Neural cell (in vitro differentiated cells): ENCODE data around the gene ISL2.
"Not testable (repeated sequence)": the region's sequence is repeated elsewhere in the genome, so short reads cannot be mapped to it uniquely, and the experiment has no call there.

ENCODE experiments used
- EP300 ChIP-seq: fragments of 450-650 bp; conservative IDR thresholded peaks from 2 replicates; pipeline ENCODE4 v1.6.1; 2014; ENCODE audit warnings: antibody characterized with exemption, mild to moderate bottlenecking, moderate library complexity; ENCODE audit not compliant: poor library complexity, severe bottlenecking
- EZH2 ChIP-seq: fragments of 200-600, 300-800 bp; shearing (Covaris generic), sonication (generic); IDR thresholded peaks from 2 replicates; pipeline ENCODE4 v1.6.1; 2014; ENCODE audit warnings: antibody characterized with exemption, low read length, borderline replicate concordance, mild to moderate bottlenecking; ENCODE audit not compliant: insufficient read depth, poor library complexity, severe bottlenecking
- MXI1 ChIP-seq: fragments of 450-650 bp; conservative IDR thresholded peaks from 2 replicates; pipeline ENCODE4 v1.6.1; 2014; ENCODE audit warnings: antibody characterized with exemption, mild to moderate bottlenecking; ENCODE audit not compliant: poor library complexity, severe bottlenecking
- POLR2AphosphoS5 ChIP-seq: IDR thresholded peaks from 2 replicates; pipeline ENCODE4 v1.6.1; 2012
- TAF1 ChIP-seq: IDR thresholded peaks from 2 replicates; pipeline ENCODE4 v1.6.1; 2012; ENCODE audit warnings: low read depth
- TF ChIP-seq, protein P1 (sequence below): fragments of 450-650 bp; IDR thresholded peaks from 2 replicates; pipeline ENCODE4 v1.5.1; 2014; ENCODE audit warnings: antibody characterized with exemption, mild to moderate bottlenecking, moderate library complexity; ENCODE audit not compliant: poor library complexity, severe bottlenecking
- TF ChIP-seq, protein P2 (sequence below): IDR thresholded peaks from 2 replicates; pipeline ENCODE4 v1.6.1; 2012; ENCODE audit warnings: borderline replicate concordance

DNA sequence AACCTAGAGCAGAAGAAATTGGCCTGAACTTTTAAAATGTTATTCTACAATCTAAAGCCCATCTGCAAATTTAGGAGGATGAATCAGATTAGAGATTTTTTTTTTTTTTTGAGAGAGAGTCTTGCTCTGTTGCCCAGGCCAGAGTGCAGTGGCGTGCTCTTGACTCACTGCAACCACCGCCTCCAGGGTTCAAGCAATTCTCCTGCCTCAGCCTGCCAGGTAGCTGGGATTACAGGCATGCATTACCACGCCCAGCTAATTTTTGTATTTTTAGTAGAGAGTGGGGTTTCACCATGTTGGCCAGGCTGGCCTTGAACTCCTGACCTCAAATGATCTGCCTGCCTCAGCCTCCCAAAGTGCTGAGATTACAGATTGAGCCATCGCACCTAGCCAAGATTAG is 38.6 kb upstream of the ISL2 start:
- TF ChIP-seq, protein P1, sequence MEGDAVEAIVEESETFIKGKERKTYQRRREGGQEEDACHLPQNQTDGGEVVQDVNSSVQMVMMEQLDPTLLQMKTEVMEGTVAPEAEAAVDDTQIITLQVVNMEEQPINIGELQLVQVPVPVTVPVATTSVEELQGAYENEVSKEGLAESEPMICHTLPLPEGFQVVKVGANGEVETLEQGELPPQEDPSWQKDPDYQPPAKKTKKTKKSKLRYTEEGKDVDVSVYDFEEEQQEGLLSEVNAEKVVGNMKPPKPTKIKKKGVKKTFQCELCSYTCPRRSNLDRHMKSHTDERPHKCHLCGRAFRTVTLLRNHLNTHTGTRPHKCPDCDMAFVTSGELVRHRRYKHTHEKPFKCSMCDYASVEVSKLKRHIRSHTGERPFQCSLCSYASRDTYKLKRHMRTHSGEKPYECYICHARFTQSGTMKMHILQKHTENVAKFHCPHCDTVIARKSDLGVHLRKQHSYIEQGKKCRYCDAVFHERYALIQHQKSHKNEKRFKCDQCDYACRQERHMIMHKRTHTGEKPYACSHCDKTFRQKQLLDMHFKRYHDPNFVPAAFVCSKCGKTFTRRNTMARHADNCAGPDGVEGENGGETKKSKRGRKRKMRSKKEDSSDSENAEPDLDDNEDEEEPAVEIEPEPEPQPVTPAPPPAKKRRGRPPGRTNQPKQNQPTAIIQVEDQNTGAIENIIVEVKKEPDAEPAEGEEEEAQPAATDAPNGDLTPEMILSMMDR: not testable (repeated sequence)
- not testable (repeated sequence) for TF ChIP-seq EZH2, EP300, TAF1, MXI1, POLR2AphosphoS5
- TF ChIP-seq, protein P2, sequence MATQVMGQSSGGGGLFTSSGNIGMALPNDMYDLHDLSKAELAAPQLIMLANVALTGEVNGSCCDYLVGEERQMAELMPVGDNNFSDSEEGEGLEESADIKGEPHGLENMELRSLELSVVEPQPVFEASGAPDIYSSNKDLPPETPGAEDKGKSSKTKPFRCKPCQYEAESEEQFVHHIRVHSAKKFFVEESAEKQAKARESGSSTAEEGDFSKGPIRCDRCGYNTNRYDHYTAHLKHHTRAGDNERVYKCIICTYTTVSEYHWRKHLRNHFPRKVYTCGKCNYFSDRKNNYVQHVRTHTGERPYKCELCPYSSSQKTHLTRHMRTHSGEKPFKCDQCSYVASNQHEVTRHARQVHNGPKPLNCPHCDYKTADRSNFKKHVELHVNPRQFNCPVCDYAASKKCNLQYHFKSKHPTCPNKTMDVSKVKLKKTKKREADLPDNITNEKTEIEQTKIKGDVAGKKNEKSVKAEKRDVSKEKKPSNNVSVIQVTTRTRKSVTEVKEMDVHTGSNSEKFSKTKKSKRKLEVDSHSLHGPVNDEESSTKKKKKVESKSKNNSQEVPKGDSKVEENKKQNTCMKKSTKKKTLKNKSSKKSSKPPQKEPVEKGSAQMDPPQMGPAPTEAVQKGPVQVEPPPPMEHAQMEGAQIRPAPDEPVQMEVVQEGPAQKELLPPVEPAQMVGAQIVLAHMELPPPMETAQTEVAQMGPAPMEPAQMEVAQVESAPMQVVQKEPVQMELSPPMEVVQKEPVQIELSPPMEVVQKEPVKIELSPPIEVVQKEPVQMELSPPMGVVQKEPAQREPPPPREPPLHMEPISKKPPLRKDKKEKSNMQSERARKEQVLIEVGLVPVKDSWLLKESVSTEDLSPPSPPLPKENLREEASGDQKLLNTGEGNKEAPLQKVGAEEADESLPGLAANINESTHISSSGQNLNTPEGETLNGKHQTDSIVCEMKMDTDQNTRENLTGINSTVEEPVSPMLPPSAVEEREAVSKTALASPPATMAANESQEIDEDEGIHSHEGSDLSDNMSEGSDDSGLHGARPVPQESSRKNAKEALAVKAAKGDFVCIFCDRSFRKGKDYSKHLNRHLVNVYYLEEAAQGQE: not testable (repeated sequence)
